ENCODE measurements around the gene EIF3K.
"Not testable (repeated sequence)": the region's sequence is repeated elsewhere in the genome, so short reads cannot be mapped to it uniquely, and the experiment has no call there.

Gene EIF3K

GRCh38 chr19:38588041-38588440 is 30.9 kb upstream of the EIF3K start:
- Histone ChIP-seq H3K9me3 (ENCODE audit: control insufficient read depth in 5 of 5, low read length in 5 of 5) (no peaks in the 10 kb centered on the region), H3K9ac (ENCODE audit: low read length in 5 of 5) (no peak overlapping the region), H3K36me3 (ENCODE audit: control insufficient read depth in 5 of 5, insufficient read depth in 5 of 5, low read length in 5 of 5) (peaks cover 0 to 10% (median 0%) of the 10 kb centered on the region in 5 donors), H3K4me1 (ENCODE audit: control insufficient read depth in 5 of 5, insufficient read depth in 5 of 5, low read length in 5 of 5) (peaks cover 0 to 4% (median 0%) of the 10 kb centered on the region in 5 donors), H3K4me3 (ENCODE audit: low read depth in 1 of 5, low read length in 5 of 5) (no peak overlapping the region), H3K27ac (ENCODE audit: low read depth, low read length) (no peak overlapping the region), H3K27me3 (ENCODE audit: control insufficient read depth in 5 of 5, insufficient read depth in 4 of 5, low read length in 5 of 5) (peaks cover 0 to 3% (median 0%) of the 10 kb centered on the region in 5 donors)

- no peak overlapping the region for H3K27ac ChIP-seq (ENCODE audit: low read depth, low read length)
- peaks cover 0 to 13% (median 5%) of the 10 kb centered on the region in 5 donors for H3K27me3 ChIP-seq (ENCODE audit: control insufficient read depth in 5 of 5, insufficient read depth in 4 of 5, low read length in 5 of 5)
- H3K4me1 ChIP-seq (ENCODE audit: control insufficient read depth in 5 of 5, insufficient read depth in 5 of 5, low read length in 5 of 5): peaks cover 0 to 9% (median 5%) of the 10 kb centered on the region in 5 donors
- no peaks in the 10 kb centered on the region for H3K9me3 ChIP-seq (ENCODE audit: control insufficient read depth in 5 of 5, low read length in 5 of 5)
- no peak overlapping the region for H3K4me3 ChIP-seq (ENCODE audit: low read depth in 1 of 5, low read length in 5 of 5)
- H3K9ac ChIP-seq (ENCODE audit: low read length in 5 of 5): no peak overlapping the region
- peaks cover 0 to 2% (median 0%) of the 10 kb centered on the region in 5 donors for H3K36me3 ChIP-seq (ENCODE audit: control insufficient read depth in 5 of 5, insufficient read depth in 5 of 5, low read length in 5 of 5)
These were observed 26.0 kb upstream of the EIF3K start for GRCh38 chr19:38592940-38593339.

- no peak overlapping the region for H3K9ac ChIP-seq (ENCODE audit: low read length in 5 of 5)
- H3K27me3 ChIP-seq (ENCODE audit: control insufficient read depth in 5 of 5, insufficient read depth in 4 of 5, low read length in 5 of 5): peaks cover 0 to 13% (median 5%) of the 10 kb centered on the region in 5 donors
- no peak overlapping the region for H3K27ac ChIP-seq (ENCODE audit: low read depth, low read length)
- no peaks in the 10 kb centered on the region for H3K36me3 ChIP-seq (ENCODE audit: control insufficient read depth in 5 of 5, insufficient read depth in 5 of 5, low read length in 5 of 5)
- H3K4me3 ChIP-seq (ENCODE audit: low read depth in 1 of 5, low read length in 5 of 5): no peak overlapping the region
- peaks cover 0 to 7% (median 5%) of the 10 kb centered on the region in 5 donors for H3K4me1 ChIP-seq (ENCODE audit: control insufficient read depth in 5 of 5, insufficient read depth in 5 of 5, low read length in 5 of 5)
- H3K9me3 ChIP-seq (ENCODE audit: control insufficient read depth in 5 of 5, low read length in 5 of 5): no peaks in the 10 kb centered on the region
These were observed 22.7 kb upstream of the EIF3K start for GRCh38 chr19:38596057-38596981.

GRCh38 chr19:38597075-38597474 is 21.9 kb upstream of the EIF3K start:
- Histone ChIP-seq H3K4me1 (ENCODE audit: control insufficient read depth in 5 of 5, insufficient read depth in 5 of 5, low read length in 5 of 5) (peaks cover 0 to 7% (median 5%) of the 10 kb centered on the region in 5 donors), H3K9me3 (ENCODE audit: control insufficient read depth in 5 of 5, low read length in 5 of 5) (no peaks in the 10 kb centered on the region), H3K9ac (ENCODE audit: low read length in 5 of 5) (no peak overlapping the region), H3K27me3 (ENCODE audit: control insufficient read depth in 5 of 5, insufficient read depth in 4 of 5, low read length in 5 of 5) (peaks cover 0 to 13% (median 5%) of the 10 kb centered on the region in 5 donors), H3K27ac (ENCODE audit: low read depth, low read length) (no peak overlapping the region), H3K4me3 (ENCODE audit: low read depth in 1 of 5, low read length in 5 of 5) (no peak overlapping the region), H3K36me3 (ENCODE audit: control insufficient read depth in 5 of 5, insufficient read depth in 5 of 5, low read length in 5 of 5) (no peaks in the 10 kb centered on the region)

GRCh38 chr19:38599722-38600121 is 19.3 kb upstream of the EIF3K start:
- Histone ChIP-seq H3K9ac (ENCODE audit: low read length in 5 of 5) (no peak overlapping the region), H3K36me3 (ENCODE audit: control insufficient read depth in 5 of 5, insufficient read depth in 5 of 5, low read length in 5 of 5) (no peaks in the 10 kb centered on the region), H3K27ac (ENCODE audit: low read depth, low read length) (no peak overlapping the region), H3K9me3 (ENCODE audit: control insufficient read depth in 5 of 5, low read length in 5 of 5) (no peaks in the 10 kb centered on the region), H3K27me3 (ENCODE audit: control insufficient read depth in 5 of 5, insufficient read depth in 4 of 5, low read length in 5 of 5) (peaks cover 0 to 10% (median 4%) of the 10 kb centered on the region in 5 donors), H3K4me3 (ENCODE audit: low read depth in 1 of 5, low read length in 5 of 5) (no peak overlapping the region), H3K4me1 (ENCODE audit: control insufficient read depth in 5 of 5, insufficient read depth in 5 of 5, low read length in 5 of 5) (peaks cover 0 to 7% (median 5%) of the 10 kb centered on the region in 5 donors)

GRCh38 chr19:38602856-38603255 is 16.1 kb upstream of the EIF3K start:
- H3K27ac ChIP-seq (ENCODE audit: low read depth, low read length); H3K9me3 ChIP-seq (ENCODE audit: control insufficient read depth in 5 of 5, low read length in 5 of 5); H3K4me3 ChIP-seq (ENCODE audit: low read depth in 1 of 5, low read length in 5 of 5); H3K36me3 ChIP-seq (ENCODE audit: control insufficient read depth in 5 of 5, insufficient read depth in 5 of 5, low read length in 5 of 5); H3K27me3 ChIP-seq (ENCODE audit: control insufficient read depth in 5 of 5, insufficient read depth in 4 of 5, low read length in 5 of 5); H3K9ac ChIP-seq (ENCODE audit: low read length in 5 of 5); H3K4me1 ChIP-seq (ENCODE audit: control insufficient read depth in 5 of 5, insufficient read depth in 5 of 5, low read length in 5 of 5): not testable (repeated sequence)

- no peaks in the 10 kb centered on the region for H3K9me3 ChIP-seq (ENCODE audit: control insufficient read depth in 5 of 5, low read length in 5 of 5)
- H3K36me3 ChIP-seq (ENCODE audit: control insufficient read depth in 5 of 5, insufficient read depth in 5 of 5, low read length in 5 of 5): peaks cover 0 to 2% (median 0%) of the 10 kb centered on the region in 5 donors
- H3K4me1 ChIP-seq (ENCODE audit: control insufficient read depth in 5 of 5, insufficient read depth in 5 of 5, low read length in 5 of 5): no peaks in the 10 kb centered on the region
- H3K4me3 ChIP-seq (ENCODE audit: low read depth in 1 of 5, low read length in 5 of 5): no peak overlapping the region
- H3K9ac ChIP-seq (ENCODE audit: low read length in 5 of 5): no peak overlapping the region
- H3K27ac ChIP-seq (ENCODE audit: low read depth, low read length): no peak overlapping the region
- no peaks in the 10 kb centered on the region for H3K27me3 ChIP-seq (ENCODE audit: control insufficient read depth in 5 of 5, insufficient read depth in 4 of 5, low read length in 5 of 5)
These were observed 12.9 kb upstream of the EIF3K start for GRCh38 chr19:38606131-38606530.

GRCh38 chr19:38614289-38614688 is 4.7 kb upstream of the EIF3K start:
- H3K9ac ChIP-seq (ENCODE audit: low read length in 5 of 5): no peak overlapping the region
- H3K27ac ChIP-seq (ENCODE audit: low read depth, low read length): no peak overlapping the region
- peaks cover 0 to 3% (median 0%) of the 10 kb centered on the region in 5 donors for H3K9me3 ChIP-seq (ENCODE audit: control insufficient read depth in 5 of 5, low read length in 5 of 5)
- no peaks in the 10 kb centered on the region for H3K36me3 ChIP-seq (ENCODE audit: control insufficient read depth in 5 of 5, insufficient read depth in 5 of 5, low read length in 5 of 5)
- no peak overlapping the region for H3K4me3 ChIP-seq (ENCODE audit: low read depth in 1 of 5, low read length in 5 of 5)
- peaks cover 0 to 6% (median 0%) of the 10 kb centered on the region in 5 donors for H3K27me3 ChIP-seq (ENCODE audit: control insufficient read depth in 5 of 5, insufficient read depth in 4 of 5, low read length in 5 of 5)
- peaks cover 8 to 16% (median 11%) of the 10 kb centered on the region in 5 donors for H3K4me1 ChIP-seq (ENCODE audit: control insufficient read depth in 5 of 5, insufficient read depth in 5 of 5, low read length in 5 of 5)

GRCh38 chr19:38615007-38615581 is 3.9 kb upstream of the EIF3K start:
- Histone ChIP-seq H3K9ac (ENCODE audit: low read length in 5 of 5) (no peak overlapping the region), H3K36me3 (ENCODE audit: control insufficient read depth in 5 of 5, insufficient read depth in 5 of 5, low read length in 5 of 5) (no peaks in the 10 kb centered on the region), H3K4me3 (ENCODE audit: low read depth in 1 of 5, low read length in 5 of 5) (no peak overlapping the region), H3K4me1 (ENCODE audit: control insufficient read depth in 5 of 5, insufficient read depth in 5 of 5, low read length in 5 of 5) (peaks cover 16 to 24% (median 17%) of the 10 kb centered on the region in 5 donors), H3K27ac (ENCODE audit: low read depth, low read length) (no peak overlapping the region), H3K9me3 (ENCODE audit: control insufficient read depth in 5 of 5, low read length in 5 of 5) (peaks cover 0 to 3% (median 0%) of the 10 kb centered on the region in 5 donors), H3K27me3 (ENCODE audit: control insufficient read depth in 5 of 5, insufficient read depth in 4 of 5, low read length in 5 of 5) (peaks cover 0 to 6% (median 0%) of the 10 kb centered on the region in 5 donors)

- no peak overlapping the region for H3K9ac ChIP-seq (ENCODE audit: low read length in 5 of 5)
- H3K4me1 ChIP-seq (ENCODE audit: control insufficient read depth in 5 of 5, insufficient read depth in 5 of 5, low read length in 5 of 5): peaks cover 17 to 28% (median 20%) of the 10 kb centered on the region in 5 donors
These were observed 2.7 kb upstream of the EIF3K start for GRCh38 chr19:38616265-38616664.

More at GRCh38 chr19:38616265-38616664, 2.7 kb upstream of the EIF3K start:
- Histone ChIP-seq H3K27me3 (ENCODE audit: control insufficient read depth in 5 of 5, insufficient read depth in 4 of 5, low read length in 5 of 5) (peaks cover 0 to 6% (median 0%) of the 10 kb centered on the region in 5 donors), H3K9me3 (ENCODE audit: control insufficient read depth in 5 of 5, low read length in 5 of 5) (peaks cover 0 to 3% (median 0%) of the 10 kb centered on the region in 5 donors), H3K27ac (ENCODE audit: low read depth, low read length) (no peak overlapping the region), H3K4me3 (ENCODE audit: low read depth in 1 of 5, low read length in 5 of 5) (no peak overlapping the region), H3K36me3 (ENCODE audit: control insufficient read depth in 5 of 5, insufficient read depth in 5 of 5, low read length in 5 of 5) (peaks cover 0 to 11% (median 10%) of the 10 kb centered on the region in 5 donors)

Measured in subcutaneous abdominal adipose tissue (tissue), 5 donors.